Coronary artery (tissue), 2 donors: ENCODE measurements around the gene ZGRF1.

Experiments used
- DNase-seq: peaks from one replicate; pipeline ENCODE4 v3.0.0-alpha.2; 2017; ENCODE audit warnings: low spot score
- H3K27ac ChIP-seq, 2 donors: fragments of 200-600 bp; sonication (generic); one replicate each; pipeline ENCODE4 v1.5.1; 2016 to 2019
- H3K4me3 ChIP-seq: fragments of 200-600 bp; sonication (generic); 2 replicates; pipeline ENCODE4 v1.5.1; 2016; ENCODE audit warnings: mild to moderate bottlenecking, moderate library complexity
- TF ChIP-seq, protein P1 (sequence below): fragments of 200-600 bp; sonication (generic); IDR thresholded peaks from one replicate; pipeline ENCODE4 v1.5.1; 2019; ENCODE audit warnings: antibody characterized with exemption

The ZGRF1 gene, protein sequence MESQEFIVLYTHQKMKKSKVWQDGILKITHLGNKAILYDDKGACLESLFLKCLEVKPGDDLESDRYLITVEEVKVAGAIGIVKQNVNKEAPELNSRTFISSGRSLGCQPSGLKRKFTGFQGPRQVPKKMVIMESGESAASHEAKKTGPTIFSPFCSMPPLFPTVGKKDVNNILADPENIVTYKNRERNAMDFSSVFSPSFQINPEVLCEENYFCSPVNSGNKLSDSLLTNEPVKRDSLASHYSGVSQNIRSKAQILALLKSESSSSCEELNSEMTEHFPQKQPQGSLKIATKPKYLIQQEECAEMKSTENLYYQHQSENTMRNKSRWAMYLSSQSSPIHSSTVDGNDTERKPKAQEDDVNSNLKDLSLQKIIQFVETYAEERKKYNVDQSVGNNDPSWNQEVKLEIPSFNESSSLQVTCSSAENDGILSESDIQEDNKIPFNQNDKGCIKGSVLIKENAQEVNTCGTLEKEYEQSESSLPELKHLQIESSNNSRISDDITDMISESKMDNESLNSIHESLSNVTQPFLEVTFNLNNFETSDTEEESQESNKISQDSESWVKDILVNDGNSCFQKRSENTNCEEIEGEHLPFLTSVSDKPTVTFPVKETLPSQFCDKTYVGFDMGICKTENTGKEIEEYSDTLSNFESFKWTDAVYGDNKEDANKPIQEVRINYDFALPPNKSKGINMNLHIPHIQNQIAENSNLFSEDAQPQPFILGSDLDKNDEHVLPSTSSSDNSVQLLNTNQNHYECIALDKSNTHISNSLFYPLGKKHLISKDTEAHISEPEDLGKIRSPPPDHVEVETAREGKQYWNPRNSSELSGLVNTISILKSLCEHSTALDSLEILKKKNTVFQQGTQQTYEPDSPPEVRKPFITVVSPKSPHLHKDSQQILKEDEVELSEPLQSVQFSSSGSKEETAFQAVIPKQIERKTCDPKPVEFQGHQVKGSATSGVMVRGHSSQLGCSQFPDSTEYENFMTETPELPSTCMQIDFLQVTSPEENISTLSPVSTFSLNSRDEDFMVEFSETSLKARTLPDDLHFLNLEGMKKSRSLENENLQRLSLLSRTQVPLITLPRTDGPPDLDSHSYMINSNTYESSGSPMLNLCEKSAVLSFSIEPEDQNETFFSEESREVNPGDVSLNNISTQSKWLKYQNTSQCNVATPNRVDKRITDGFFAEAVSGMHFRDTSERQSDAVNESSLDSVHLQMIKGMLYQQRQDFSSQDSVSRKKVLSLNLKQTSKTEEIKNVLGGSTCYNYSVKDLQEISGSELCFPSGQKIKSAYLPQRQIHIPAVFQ (N-terminal part only)

DNA sequence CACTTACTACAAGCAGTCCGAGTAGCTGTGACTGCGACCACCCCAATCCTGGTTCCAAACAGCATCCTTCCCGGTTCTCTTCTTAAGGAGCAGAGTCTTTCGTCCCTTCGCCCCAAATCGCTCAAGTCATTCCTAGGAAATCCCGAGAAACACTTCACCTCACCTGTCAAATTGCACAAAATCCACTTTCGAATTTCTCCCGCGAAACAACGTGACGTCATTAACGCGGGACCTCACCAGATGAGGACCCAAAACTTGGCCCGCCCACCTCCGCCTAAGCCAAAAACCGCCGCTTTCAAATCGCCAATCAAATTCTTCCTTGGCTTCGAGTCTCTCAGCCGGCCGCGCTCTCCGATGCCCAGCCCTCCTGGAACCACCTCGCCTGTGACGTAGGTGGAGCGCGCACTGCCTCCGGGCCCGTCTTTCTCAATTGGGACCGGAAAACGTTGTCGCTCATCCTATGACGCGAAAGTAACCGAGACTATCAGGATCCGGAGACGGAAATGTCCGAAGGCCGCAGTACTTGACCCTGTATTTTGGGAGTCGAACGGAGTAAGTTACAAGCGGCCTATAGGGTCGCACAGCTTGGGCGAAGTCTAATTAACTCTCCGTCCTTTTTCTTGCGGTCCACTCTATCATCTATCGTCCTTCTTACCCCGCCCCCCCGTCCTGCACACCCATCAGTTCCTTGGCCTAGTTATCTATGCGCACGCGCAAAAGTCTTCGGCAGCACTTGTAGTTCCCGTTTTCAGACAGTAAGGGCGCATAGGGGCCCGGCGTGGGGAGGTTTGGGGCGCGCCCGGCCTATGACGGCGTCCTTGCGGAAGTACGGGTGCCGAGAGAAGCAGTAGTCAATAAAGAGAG lies at the start of gene ZGRF1, which contains the start of gene LARP7:
Gene ZGRF1 (minus strand): TSS at position 222 of the 864 bp plus-strand sequence. CDS start 3,733 bp downstream, outside the sequence.
Gene LARP7 (plus strand): TSS at position 456 of the 864 bp plus-strand sequence. CDS start 7,527 bp downstream, outside the sequence.
- TF ChIP-seq, protein P1, sequence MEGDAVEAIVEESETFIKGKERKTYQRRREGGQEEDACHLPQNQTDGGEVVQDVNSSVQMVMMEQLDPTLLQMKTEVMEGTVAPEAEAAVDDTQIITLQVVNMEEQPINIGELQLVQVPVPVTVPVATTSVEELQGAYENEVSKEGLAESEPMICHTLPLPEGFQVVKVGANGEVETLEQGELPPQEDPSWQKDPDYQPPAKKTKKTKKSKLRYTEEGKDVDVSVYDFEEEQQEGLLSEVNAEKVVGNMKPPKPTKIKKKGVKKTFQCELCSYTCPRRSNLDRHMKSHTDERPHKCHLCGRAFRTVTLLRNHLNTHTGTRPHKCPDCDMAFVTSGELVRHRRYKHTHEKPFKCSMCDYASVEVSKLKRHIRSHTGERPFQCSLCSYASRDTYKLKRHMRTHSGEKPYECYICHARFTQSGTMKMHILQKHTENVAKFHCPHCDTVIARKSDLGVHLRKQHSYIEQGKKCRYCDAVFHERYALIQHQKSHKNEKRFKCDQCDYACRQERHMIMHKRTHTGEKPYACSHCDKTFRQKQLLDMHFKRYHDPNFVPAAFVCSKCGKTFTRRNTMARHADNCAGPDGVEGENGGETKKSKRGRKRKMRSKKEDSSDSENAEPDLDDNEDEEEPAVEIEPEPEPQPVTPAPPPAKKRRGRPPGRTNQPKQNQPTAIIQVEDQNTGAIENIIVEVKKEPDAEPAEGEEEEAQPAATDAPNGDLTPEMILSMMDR = peak; percentile 93
- H3K27ac ChIP-seq = peak within 1 kb of the TSS; percentile 86 to 98
- peak; percentile 99 for DNase-seq
- H3K4me3 ChIP-seq = peak within 1 kb of the TSS; percentile 79

DNA sequence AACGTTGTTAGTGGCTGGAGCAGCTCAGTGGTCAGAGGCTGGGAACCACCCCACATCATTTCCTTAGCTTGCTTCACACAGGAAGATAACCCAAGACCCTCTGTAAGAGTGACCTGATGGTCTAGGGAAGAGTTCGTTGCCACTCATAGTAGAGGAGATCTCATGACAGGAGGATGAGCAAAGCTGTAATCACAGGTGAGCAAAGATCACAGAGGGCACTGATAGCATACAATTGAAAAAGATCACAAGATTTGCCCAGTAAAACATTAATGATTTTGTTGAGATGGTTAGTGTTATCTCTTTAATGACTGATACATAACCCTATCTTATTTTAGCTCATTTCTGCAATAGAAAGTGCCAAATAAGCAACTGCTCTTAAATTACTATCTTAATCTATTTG lies 44.3 kb upstream of the ZGRF1 start:
- TF ChIP-seq, protein P1 = no peak
- Histone ChIP-seq H3K4me3 (no peak overlapping the region), H3K27ac (no peak overlapping the region)
- DNase-seq = no peak

DNA sequence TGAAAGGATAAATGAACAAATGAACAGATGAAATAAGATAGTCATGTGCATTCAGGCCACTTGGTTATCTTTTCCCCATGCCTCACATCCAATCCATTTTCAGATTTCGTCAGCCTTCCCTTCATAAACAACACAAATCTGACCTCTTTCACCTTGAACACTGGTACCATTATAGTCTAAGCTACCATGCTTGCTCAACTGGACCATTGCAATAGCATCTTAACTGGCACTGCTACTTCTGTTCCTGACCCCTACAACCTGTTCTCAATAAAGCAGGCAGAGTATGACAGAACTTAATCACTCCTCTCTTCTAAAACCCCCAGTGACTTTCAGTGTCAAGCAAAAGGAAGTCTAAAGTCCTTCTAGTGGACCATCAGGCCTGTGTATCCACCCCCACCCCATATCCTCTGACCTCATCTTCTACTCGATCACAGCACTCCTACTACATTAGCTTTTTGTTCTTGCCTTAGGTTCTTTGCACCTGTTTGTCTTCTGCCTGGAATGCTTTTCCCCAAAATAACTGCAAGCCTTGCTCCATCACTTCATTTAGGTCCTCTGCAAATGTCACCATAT lies 40.9 kb upstream of the ZGRF1 start:
- TF ChIP-seq, protein P1 = no peak
- no peak for DNase-seq

DNA sequence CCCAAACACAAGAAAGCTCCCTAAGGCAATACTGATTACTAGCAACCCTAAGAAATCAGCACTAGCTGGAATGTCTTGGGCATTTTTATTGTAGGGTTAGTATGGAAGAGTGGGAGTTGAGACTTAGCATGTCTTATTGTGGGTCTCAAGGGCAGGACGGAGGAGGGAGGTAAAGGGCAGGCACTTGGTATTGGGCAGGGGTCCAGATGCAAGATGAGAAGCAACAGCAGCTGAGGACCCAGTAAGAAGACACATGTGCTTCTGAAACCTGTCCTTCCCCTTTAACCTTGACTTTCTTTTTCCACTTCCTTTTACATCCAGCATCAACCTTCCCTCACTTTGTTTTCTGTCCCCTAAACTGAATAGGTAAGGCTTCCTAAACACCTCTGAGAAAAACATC lies 37.7 kb upstream of the ZGRF1 start:
- no peak for DNase-seq
- no peak overlapping the region for H3K27ac ChIP-seq
- no peak overlapping the region for H3K4me3 ChIP-seq
- TF ChIP-seq, protein P1 = no peak

More for the DNA sequence above, 40.9 kb upstream of the ZGRF1 start:
- Histone ChIP-seq H3K27ac (no peak overlapping the region), H3K4me3 (no peak overlapping the region)

DNA sequence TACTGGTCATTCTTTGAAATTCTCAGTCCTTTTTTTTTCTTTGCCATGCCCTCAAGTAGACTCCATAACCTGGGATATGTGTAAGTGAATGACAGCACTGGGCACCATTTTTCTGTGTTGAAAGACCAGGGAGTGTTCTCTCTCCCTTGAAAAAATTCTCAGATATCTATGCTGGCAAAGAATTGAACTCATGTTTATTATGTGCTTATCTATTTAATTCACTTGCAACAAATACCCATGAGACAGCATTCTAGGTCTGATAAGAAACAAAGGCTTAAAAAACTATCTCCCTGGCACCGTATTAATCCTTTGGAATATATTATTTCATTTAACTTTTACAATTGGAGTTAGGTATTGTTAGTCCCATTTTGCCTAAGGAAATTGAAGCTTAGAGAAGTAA lies 37.0 kb upstream of the ZGRF1 start:
- DNase-seq = no peak
- no peak overlapping the region for H3K4me3 ChIP-seq
- TF ChIP-seq, protein P1 = no peak
- no peak overlapping the region for H3K27ac ChIP-seq
